ENCODE results near the gene ATAD3C. TPM values are rescaled to one million over a fixed set of nuclear protein-coding genes. Genes with fewer than 3 reads are reported as not detected.

The ATAD3C gene
- total and polyA plus RNA-seq, 4 experiments from 2014 or later = 1.5 to 2.1 (median 1.7) TPM

GRCh38 chr1:1432951-1433803 lies 16.3 kb upstream of the ATAD3C start:
- POLR2A ChIA-PET (ENCODE audit: partially characterized antibody) = no interaction called here
- H3K4me3 Mint-ChIP-seq = no peak overlapping the region
- H3K27me3 ChIP-seq (ENCODE audit: insufficient read depth, low read length) = peaks cover 24% of the 10 kb centered on the region

DNA sequence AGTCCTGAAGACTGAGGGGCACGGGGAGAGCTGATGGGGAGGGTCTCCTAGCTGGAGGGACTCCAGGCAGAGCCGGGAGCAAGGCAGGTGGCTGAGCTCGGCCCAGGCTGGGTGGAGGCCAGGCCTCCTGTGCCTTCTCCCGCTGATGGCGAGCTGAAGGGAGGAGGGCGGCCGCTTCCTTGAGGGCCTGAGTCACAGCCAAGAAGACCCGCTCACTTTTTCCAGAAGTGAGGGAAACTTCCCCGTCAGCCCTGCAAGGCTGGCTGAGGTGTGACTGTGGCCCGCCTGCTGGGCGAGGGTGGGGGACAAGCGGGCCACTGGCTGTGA lies 15.7 kb upstream of the ATAD3C start:
- no peaks in the 10 kb centered on the region for H3K36me3 ChIP-seq (ENCODE audit: insufficient read depth, low read length)
- Mint-ChIP-seq H3K9me3 (no peaks in the 10 kb centered on the region), H3K36me3 (no peaks in the 10 kb centered on the region), H3K4me3 (no peak overlapping the region), H3K27ac (no peak overlapping the region), H3K4me1 (peaks cover 0 to 8% (median under 1%) of the 10 kb centered on the region in 4 donors), H3K27me3 (peaks cover 12 to 16% of the 10 kb centered on the region in 2 donors)
- peak in 1 of 5 donors; percentile 30 for DNase-seq
- intact Hi-C loops (cut with micrococcal nuclease) = no loop called here
- no peak overlapping the region for H3K4me3 ChIP-seq (ENCODE audit: low read length in 2 of 2)
- H3K9me3 ChIP-seq (ENCODE audit: control insufficient read depth in 1 of 2, low read length in 2 of 2) = no peaks in the 10 kb centered on the region
- H3K27ac ChIP-seq (ENCODE audit: low read depth, low read length) = no peak overlapping the region
- peaks cover 24% of the 10 kb centered on the region for H3K27me3 ChIP-seq (ENCODE audit: insufficient read depth, low read length)
- CTCF ChIA-PET (ENCODE audit: partially characterized antibody) = no interaction called here
- peaks cover 7% of the 10 kb centered on the region for H3K4me1 ChIP-seq (ENCODE audit: insufficient read depth, low read length)
- POLR2A ChIA-PET (ENCODE audit: partially characterized antibody) = no interaction called here

More at GRCh38 chr1:1432951-1433803, 16.3 kb upstream of the ATAD3C start:
- H3K4me1 ChIP-seq (ENCODE audit: insufficient read depth, low read length) = peaks cover 7% of the 10 kb centered on the region
- no peaks in the 10 kb centered on the region for H3K9me3 ChIP-seq (ENCODE audit: control insufficient read depth in 1 of 2, low read length in 2 of 2)
- intact Hi-C loops (cut with micrococcal nuclease) = no loop called here
- H3K4me1 Mint-ChIP-seq = peaks cover 0 to 13% (median 3%) of the 10 kb centered on the region in 4 donors
- H3K27ac Mint-ChIP-seq = no peak overlapping the region
- peak in 1 of 5 donors; percentile 29 for DNase-seq
- CTCF ChIA-PET (ENCODE audit: partially characterized antibody) = no interaction called here
- no peaks in the 10 kb centered on the region for H3K36me3 Mint-ChIP-seq
- H3K36me3 ChIP-seq (ENCODE audit: insufficient read depth, low read length) = no peaks in the 10 kb centered on the region
- no peaks in the 10 kb centered on the region for H3K9me3 Mint-ChIP-seq
- no peak overlapping the region for H3K27ac ChIP-seq (ENCODE audit: low read depth, low read length)
- H3K27me3 Mint-ChIP-seq = peaks cover 14 to 19% of the 10 kb centered on the region in 2 donors
- H3K4me3 ChIP-seq (ENCODE audit: low read length in 2 of 2) = no peak overlapping the region

DNA sequence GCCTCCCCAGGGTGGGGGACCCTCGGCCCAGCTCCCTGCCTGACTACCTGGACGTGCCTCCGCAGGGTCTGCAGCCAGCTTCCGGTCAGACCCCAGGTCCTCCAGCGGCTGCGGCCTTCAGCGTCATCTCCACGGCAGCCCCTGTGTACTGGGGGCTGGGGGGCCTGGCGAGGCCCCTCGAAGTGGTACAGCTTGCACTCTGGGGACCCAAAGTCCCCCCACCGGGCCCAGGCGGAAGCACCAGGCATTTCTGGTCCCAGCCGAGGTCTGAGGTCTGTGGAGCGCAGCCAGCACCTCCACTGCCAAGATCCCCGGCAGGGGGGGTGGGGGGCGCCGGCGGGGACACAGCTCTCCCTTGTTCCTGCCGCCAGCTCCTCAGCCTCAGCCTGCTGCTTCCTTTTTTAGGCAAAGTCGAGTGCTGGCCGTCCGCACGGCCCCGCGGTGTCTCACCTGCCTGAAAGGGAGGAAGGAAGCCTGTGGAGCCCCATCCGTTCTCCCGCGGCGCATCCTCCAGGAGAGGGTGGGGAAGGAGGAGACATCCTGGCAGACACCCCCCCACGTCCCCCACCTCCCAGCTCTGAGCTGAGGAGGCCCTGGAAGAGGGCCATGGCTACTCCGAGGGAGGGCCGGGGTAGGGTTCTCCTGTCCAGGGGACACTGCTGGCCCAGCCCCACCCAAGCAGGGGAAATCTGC lies 15.2 kb upstream of the ATAD3C start:
- Mint-ChIP-seq H3K27ac (no peak overlapping the region), H3K27me3 (peaks cover 12 to 14% of the 10 kb centered on the region in 2 donors), H3K36me3 (no peaks in the 10 kb centered on the region), H3K4me1 (peaks cover 0 to 8% (median under 1%) of the 10 kb centered on the region in 4 donors), H3K4me3 (peak overlapping the region in 1 of 8 donors; percentile 77), H3K9me3 (no peaks in the 10 kb centered on the region)
- H3K9me3 ChIP-seq (ENCODE audit: control insufficient read depth in 1 of 2, low read length in 2 of 2) = no peaks in the 10 kb centered on the region
- no peak overlapping the region for H3K4me3 ChIP-seq (ENCODE audit: low read length in 2 of 2)
- CTCF ChIA-PET (ENCODE audit: partially characterized antibody) = no interaction called here
- POLR2A ChIA-PET (ENCODE audit: partially characterized antibody) = no interaction called here
- DNase-seq = peak in 1 of 5 donors; percentile 37
- H3K27me3 ChIP-seq (ENCODE audit: insufficient read depth, low read length) = peaks cover 24% of the 10 kb centered on the region
- H3K4me1 ChIP-seq (ENCODE audit: insufficient read depth, low read length) = peaks cover 7% of the 10 kb centered on the region
- intact Hi-C loops (cut with micrococcal nuclease) = no loop called here
- no peak overlapping the region for H3K27ac ChIP-seq (ENCODE audit: low read depth, low read length)
- no peaks in the 10 kb centered on the region for H3K36me3 ChIP-seq (ENCODE audit: insufficient read depth, low read length)

DNA sequence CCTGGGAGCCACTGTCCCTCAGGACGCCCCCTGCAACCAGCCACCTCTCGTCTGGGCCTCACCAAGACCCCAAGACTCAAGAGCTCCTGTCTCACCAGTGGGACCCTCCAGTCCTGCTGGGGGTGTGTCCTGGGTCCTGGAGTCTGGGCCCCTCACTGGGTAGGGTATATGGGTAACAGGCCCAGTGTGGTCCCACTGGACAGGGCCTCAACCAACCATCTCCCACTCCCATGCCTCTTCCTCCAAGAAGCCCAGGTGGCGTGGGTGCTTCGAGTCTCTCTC lies 14.7 kb upstream of the ATAD3C start:
- Histone ChIP-seq H3K4me3 (ENCODE audit: low read length in 2 of 2) (no peak overlapping the region), H3K27ac (ENCODE audit: low read depth, low read length) (no peak overlapping the region), H3K27me3 (ENCODE audit: insufficient read depth, low read length) (peaks cover 24% of the 10 kb centered on the region), H3K4me1 (ENCODE audit: insufficient read depth, low read length) (peaks cover 7% of the 10 kb centered on the region), H3K9me3 (ENCODE audit: control insufficient read depth in 1 of 2, low read length in 2 of 2) (no peaks in the 10 kb centered on the region), H3K36me3 (ENCODE audit: insufficient read depth, low read length) (no peaks in the 10 kb centered on the region)
- Mint-ChIP-seq H3K9me3 (no peaks in the 10 kb centered on the region), H3K4me1 (peaks cover 0 to 8% (median under 1%) of the 10 kb centered on the region in 4 donors), H3K27me3 (peaks cover 10 to 12% of the 10 kb centered on the region in 2 donors), H3K36me3 (no peaks in the 10 kb centered on the region), H3K4me3 (peak overlapping the region in 2 of 8 donors; percentile 15 to 77), H3K27ac (no peak overlapping the region)
- ChIA-PET CTCF (ENCODE audit: partially characterized antibody) (no interaction called here), POLR2A (ENCODE audit: partially characterized antibody) (no interaction called here)
- intact Hi-C loops (cut with micrococcal nuclease) = no loop called here
- no peak for DNase-seq

- peaks cover 7% of the 10 kb centered on the region for H3K4me1 ChIP-seq (ENCODE audit: insufficient read depth, low read length)
- CTCF ChIA-PET (ENCODE audit: partially characterized antibody) = no interaction called here
Measured at GRCh38 chr1:1435106-1435903, 14.2 kb upstream of the ATAD3C start, which contains the start of gene VWA1. VWA1 (plus strand) TSS chr1:1435690; CDS start chr1:1435749, 59 bp downstream.

GRCh38 chr1:1435911-1436629 lies 13.4 kb upstream of the ATAD3C start:
- intact Hi-C loops (cut with micrococcal nuclease) = no loop called here
- Mint-ChIP-seq H3K27ac (no peak overlapping the region), H3K9me3 (no peaks in the 10 kb centered on the region), H3K36me3 (no peaks in the 10 kb centered on the region), H3K27me3 (peaks cover 10 to 12% of the 10 kb centered on the region in 2 donors), H3K4me3 (peak overlapping the region in 6 of 8 donors; percentile 21 to 72 (median 46)), H3K4me1 (peaks cover 0 to 8% (median 3%) of the 10 kb centered on the region in 4 donors)
- Histone ChIP-seq H3K9me3 (ENCODE audit: control insufficient read depth in 1 of 2, low read length in 2 of 2) (no peaks in the 10 kb centered on the region), H3K4me1 (ENCODE audit: insufficient read depth, low read length) (peaks cover 7% of the 10 kb centered on the region), H3K4me3 (ENCODE audit: low read length in 2 of 2) (no peak overlapping the region), H3K27ac (ENCODE audit: low read depth, low read length) (no peak overlapping the region), H3K36me3 (ENCODE audit: insufficient read depth, low read length) (no peaks in the 10 kb centered on the region), H3K27me3 (ENCODE audit: insufficient read depth, low read length) (peaks cover 24% of the 10 kb centered on the region)
- ChIA-PET CTCF (ENCODE audit: partially characterized antibody) (no interaction called here), POLR2A (ENCODE audit: partially characterized antibody) (no interaction called here)
- peak in 1 of 5 donors; percentile 33 for DNase-seq

More at GRCh38 chr1:1435106-1435903, 14.2 kb upstream of the ATAD3C start, which contains the start of gene VWA1:
- Mint-ChIP-seq H3K9me3 (no peaks in the 10 kb centered on the region), H3K4me1 (peaks cover 0 to 8% (median under 1%) of the 10 kb centered on the region in 4 donors), H3K27me3 (peaks cover 7 to 10% of the 10 kb centered on the region in 2 donors), H3K36me3 (no peaks in the 10 kb centered on the region), H3K4me3 (peak within 1 kb of the TSS in 6 of 8 donors; percentile 21 to 77 (median 49)), H3K27ac (no peak within 1 kb of the TSS)
- Histone ChIP-seq H3K36me3 (ENCODE audit: insufficient read depth, low read length) (no peaks in the 10 kb centered on the region), H3K4me3 (ENCODE audit: low read length in 2 of 2) (no peak within 1 kb of the TSS), H3K27me3 (ENCODE audit: insufficient read depth, low read length) (peaks cover 24% of the 10 kb centered on the region), H3K9me3 (ENCODE audit: control insufficient read depth in 1 of 2, low read length in 2 of 2) (no peaks in the 10 kb centered on the region), H3K27ac (ENCODE audit: low read depth, low read length) (no peak within 1 kb of the TSS)
- POLR2A ChIA-PET (ENCODE audit: partially characterized antibody) = no interaction called here
- intact Hi-C loops (cut with micrococcal nuclease) = no loop called here
- DNase-seq = peak; percentile 39 to 52 (median 43)
